Epidermal melanocyte (primary cell): ENCODE measurements around the gene EYA3.

Experiments used
- DNase-seq: peaks from one replicate; pipeline ENCODE4 v3.0.0; 2011; ENCODE audit warnings: low spot score; ENCODE audit not compliant: insufficient read length

Gene EYA3

GRCh38 chr1:28088168-28088961 lies at the start of gene EYA3:
Gene EYA3 (minus strand): TSS chr1:28088610. CDS start chr1:28058026, 30,584 bp downstream.
- peak; percentile 98 for DNase-seq

- no peak for DNase-seq
Measured at GRCh38 chr1:28136922-28137613, 48.7 kb upstream of the EYA3 start.

GRCh38 chr1:28136169-28136921 lies 47.9 kb upstream of the EYA3 start:
- DNase-seq = no peak

- DNase-seq = no peak
Measured at GRCh38 chr1:28135371-28136168, 47.2 kb upstream of the EYA3 start.

GRCh38 chr1:28134651-28135207 lies 46.3 kb upstream of the EYA3 start:
- DNase-seq = no peak

- DNase-seq = no peak
Measured at GRCh38 chr1:28132171-28133167, 44.1 kb upstream of the EYA3 start.

- no peak for DNase-seq
Measured at GRCh38 chr1:28130901-28131300, 42.5 kb upstream of the EYA3 start.

GRCh38 chr1:28129150-28129549 lies 40.7 kb upstream of the EYA3 start:
- DNase-seq = no peak

- DNase-seq = no peak
Measured at GRCh38 chr1:28127617-28128257, 39.3 kb upstream of the EYA3 start.

- no peak for DNase-seq
Measured at GRCh38 chr1:28126783-28127490, 38.5 kb upstream of the EYA3 start.

GRCh38 chr1:28126212-28126611 lies 37.8 kb upstream of the EYA3 start:
- DNase-seq = no peak

GRCh38 chr1:28123461-28123961 lies 35.1 kb upstream of the EYA3 start:
- DNase-seq = no peak

GRCh38 chr1:28122183-28122582 lies 33.8 kb upstream of the EYA3 start:
- DNase-seq = no peak

GRCh38 chr1:28119556-28119955 lies 31.1 kb upstream of the EYA3 start:
- no peak for DNase-seq

- no peak for DNase-seq
Measured at GRCh38 chr1:28118640-28119307, 30.4 kb upstream of the EYA3 start.

- no peak for DNase-seq
Measured at GRCh38 chr1:28115267-28115666, 26.9 kb upstream of the EYA3 start.

GRCh38 chr1:28114844-28115243 lies 26.4 kb upstream of the EYA3 start:
- no peak for DNase-seq

- no peak for DNase-seq
Measured at GRCh38 chr1:28113242-28113572, 24.8 kb upstream of the EYA3 start.
